Choroid plexus epithelial cell (primary cell): ENCODE results near the gene PJA1.

ENCODE experiments used
- DNase-seq: peaks from one replicate; pipeline ENCODE4 v3.0.0-alpha.2; 2010; ENCODE audit warnings: low read depth
- H3K4me3 ChIP-seq: 2 replicates; pipeline ENCODE4 v1.5.1; 2011; ENCODE audit warnings: low read depth, mild to moderate bottlenecking, control low read depth, low read length, moderate library complexity
- TF ChIP-seq, protein P1 (sequence below): conservative IDR thresholded peaks from 2 replicates; pipeline ENCODE4 v1.5.1; 2011; ENCODE audit warnings: low read depth, mild to moderate bottlenecking, control low read depth, inconsistent platforms, low read length, moderate library complexity

The PJA1 gene

DNA sequence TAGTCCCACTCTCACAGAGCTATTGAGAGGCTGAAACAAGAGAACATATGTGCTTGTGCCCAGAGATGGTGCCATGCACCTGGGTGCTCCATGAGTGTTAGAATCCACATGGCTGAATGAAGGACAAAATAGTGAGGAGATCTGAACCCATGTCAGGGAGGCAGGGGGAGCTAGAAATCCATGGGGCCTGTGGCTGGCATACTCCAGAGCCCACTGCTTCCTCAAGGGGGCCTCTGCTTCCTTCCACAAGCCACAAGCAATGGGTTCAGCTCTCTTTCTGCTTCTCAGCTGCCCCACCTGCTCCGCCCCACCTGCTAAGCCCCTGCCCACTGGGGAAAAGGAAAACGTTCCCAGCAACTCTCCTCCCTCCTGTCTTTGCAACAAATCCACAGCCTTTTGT, 46.1 kb downstream of the PJA1 start:
- TF ChIP-seq, protein P1, sequence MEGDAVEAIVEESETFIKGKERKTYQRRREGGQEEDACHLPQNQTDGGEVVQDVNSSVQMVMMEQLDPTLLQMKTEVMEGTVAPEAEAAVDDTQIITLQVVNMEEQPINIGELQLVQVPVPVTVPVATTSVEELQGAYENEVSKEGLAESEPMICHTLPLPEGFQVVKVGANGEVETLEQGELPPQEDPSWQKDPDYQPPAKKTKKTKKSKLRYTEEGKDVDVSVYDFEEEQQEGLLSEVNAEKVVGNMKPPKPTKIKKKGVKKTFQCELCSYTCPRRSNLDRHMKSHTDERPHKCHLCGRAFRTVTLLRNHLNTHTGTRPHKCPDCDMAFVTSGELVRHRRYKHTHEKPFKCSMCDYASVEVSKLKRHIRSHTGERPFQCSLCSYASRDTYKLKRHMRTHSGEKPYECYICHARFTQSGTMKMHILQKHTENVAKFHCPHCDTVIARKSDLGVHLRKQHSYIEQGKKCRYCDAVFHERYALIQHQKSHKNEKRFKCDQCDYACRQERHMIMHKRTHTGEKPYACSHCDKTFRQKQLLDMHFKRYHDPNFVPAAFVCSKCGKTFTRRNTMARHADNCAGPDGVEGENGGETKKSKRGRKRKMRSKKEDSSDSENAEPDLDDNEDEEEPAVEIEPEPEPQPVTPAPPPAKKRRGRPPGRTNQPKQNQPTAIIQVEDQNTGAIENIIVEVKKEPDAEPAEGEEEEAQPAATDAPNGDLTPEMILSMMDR = no peak
- H3K4me3 ChIP-seq = no peak overlapping the region
- no peak for DNase-seq

DNA sequence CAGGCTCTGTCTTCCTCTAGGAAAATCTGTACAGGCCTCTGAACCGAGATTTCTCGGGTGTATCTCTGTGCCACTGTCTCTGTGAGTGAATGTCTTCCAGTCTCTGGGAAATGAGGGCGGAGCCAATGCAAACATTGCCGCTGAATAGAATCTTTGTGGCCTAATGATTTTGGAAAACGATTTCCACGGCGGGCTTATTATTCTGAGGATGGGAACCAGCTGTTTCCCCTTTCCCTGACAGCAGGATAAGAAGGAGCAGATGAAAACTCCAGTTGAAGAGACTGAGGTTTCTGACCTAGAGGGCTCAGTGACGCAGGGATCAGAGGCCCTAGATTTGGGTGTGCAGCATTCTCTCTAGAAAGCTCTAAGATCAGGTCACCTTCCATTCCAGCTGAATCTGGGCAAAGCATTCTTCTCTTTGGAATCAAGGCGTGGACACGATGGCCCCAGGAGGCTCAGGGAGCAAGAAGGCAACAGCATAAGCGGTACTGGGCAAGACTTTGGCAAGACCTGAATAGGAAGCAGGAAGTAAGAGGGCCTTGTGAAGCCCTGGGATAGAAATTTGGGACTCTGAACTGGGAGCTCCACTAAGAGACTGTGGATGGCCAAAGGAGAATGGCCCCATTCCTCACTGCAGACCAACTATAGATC, 47.3 kb downstream of the PJA1 start:
- DNase-seq = no peak
- TF ChIP-seq, protein P1 = no peak
- H3K4me3 ChIP-seq = no peak overlapping the region

DNA sequence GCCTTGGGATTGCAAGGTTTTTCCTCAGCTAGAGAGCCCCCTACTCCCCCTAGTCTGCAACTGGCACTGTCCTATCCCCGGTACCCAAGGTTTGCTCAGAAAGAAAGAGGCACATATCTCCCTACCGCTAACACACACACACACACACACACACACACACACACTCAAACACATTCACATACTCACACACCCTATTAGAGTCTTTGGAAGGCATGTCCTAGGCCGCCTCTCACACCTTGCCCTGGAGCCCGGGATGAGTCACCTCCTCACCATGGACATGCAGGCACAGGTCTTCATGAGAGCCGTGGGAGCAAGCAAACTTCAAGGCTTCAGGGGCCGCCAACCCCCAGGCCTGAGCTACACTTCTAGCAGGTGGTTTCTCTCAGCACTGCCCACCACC, 49.2 kb downstream of the PJA1 start:
- no peak overlapping the region for H3K4me3 ChIP-seq
- no peak for DNase-seq
- TF ChIP-seq, protein P1 = no peak

DNA sequence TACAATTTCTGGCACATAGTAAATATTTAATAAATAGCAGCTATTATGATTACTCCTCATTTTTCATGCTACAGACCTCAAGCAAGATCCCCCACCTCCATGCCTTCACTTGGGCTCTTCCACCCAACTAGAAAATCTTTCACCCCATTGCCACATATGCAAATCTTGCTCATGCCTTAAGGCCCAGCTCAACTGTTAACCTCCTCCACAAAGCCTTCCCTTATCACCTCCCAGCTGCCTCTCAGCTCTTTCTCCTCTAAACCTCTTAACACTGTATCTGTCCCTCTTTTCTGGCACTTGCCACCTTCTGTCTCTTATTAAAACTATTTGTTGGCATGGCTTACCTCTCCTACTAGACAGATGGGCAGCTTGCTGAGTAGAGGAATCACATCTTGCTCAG, 51.5 kb downstream of the PJA1 start:
- TF ChIP-seq, protein P1 = no peak
- no peak for DNase-seq
- H3K4me3 ChIP-seq = no peak overlapping the region
